Bronchial epithelial cell (primary cell): ENCODE measurements around the gene RCAN2. TPM values are rescaled to one million over a fixed set of nuclear protein-coding genes. Genes with fewer than 3 reads are reported as not detected.

Experiments used
- DNase-seq: peaks from one replicate; pipeline ENCODE4 v3.0.0-alpha.2; 2010; ENCODE audit warnings: low read depth
- FAIRE-seq: peaks from 2 replicates; lab custom pipeline; 2011; peaks lifted over from hg19 to GRCh38; lab: Jason Lieb, UNC
- H3K27me3 ChIP-seq: 2 replicates; pipeline ENCODE4 v1.5.1; 2011; ENCODE audit warnings: low read length; ENCODE audit not compliant: control insufficient read depth, insufficient read depth
- H3K36me3 ChIP-seq: 2 replicates; pipeline ENCODE4 v1.5.1; 2011; ENCODE audit warnings: low read length; ENCODE audit not compliant: control insufficient read depth, insufficient read depth
- H3K4me3 ChIP-seq: 2 replicates; pipeline ENCODE4 v1.5.1; 2011; ENCODE audit warnings: mild to moderate bottlenecking, low read depth, low read length, control low read depth
- total RNA-seq: library from RNA; depleted of rRNA; stranded (reverse); fragments of >200 nt; gene quantifications from 2 replicates; pipeline ENCODE4 v1.2.1, GENCODE V29; 2014
- TF ChIP-seq, protein P1 (sequence below): IDR thresholded peaks from 2 replicates; pipeline ENCODE4 v1.5.1; 2011; ENCODE audit warnings: mild to moderate bottlenecking, moderate library complexity, low read length, control low read depth, inconsistent platforms; ENCODE audit not compliant: insufficient read depth, severe bottlenecking

Gene RCAN2
- total RNA-seq, 1 donor from 2014 or later = under 0.01 TPM

DNA sequence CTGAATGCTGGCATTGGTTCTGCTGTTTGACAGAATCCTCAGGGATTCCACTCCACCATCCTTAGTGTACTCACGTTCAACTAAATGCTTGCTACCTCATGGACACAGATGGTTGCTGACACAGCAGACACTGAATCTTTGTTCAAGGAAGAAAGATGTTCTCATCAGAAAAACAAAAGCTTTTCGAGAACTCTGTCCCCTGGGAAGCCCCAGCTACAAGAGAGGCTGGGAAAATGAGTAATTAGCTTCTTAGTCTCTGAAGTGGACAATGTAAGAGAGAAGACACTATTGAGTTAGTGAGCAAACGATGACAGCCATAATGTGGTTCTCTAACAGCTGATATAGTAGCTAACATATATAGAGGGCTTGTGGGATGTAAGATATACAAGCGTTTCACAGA is 289.5 kb downstream of the RCAN2 start:
- H3K4me3 ChIP-seq = no peak overlapping the region
- DNase-seq = no peak
- TF ChIP-seq, protein P1, sequence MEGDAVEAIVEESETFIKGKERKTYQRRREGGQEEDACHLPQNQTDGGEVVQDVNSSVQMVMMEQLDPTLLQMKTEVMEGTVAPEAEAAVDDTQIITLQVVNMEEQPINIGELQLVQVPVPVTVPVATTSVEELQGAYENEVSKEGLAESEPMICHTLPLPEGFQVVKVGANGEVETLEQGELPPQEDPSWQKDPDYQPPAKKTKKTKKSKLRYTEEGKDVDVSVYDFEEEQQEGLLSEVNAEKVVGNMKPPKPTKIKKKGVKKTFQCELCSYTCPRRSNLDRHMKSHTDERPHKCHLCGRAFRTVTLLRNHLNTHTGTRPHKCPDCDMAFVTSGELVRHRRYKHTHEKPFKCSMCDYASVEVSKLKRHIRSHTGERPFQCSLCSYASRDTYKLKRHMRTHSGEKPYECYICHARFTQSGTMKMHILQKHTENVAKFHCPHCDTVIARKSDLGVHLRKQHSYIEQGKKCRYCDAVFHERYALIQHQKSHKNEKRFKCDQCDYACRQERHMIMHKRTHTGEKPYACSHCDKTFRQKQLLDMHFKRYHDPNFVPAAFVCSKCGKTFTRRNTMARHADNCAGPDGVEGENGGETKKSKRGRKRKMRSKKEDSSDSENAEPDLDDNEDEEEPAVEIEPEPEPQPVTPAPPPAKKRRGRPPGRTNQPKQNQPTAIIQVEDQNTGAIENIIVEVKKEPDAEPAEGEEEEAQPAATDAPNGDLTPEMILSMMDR = no peak
- FAIRE-seq = no peak
- no peaks in the 10 kb centered on the region for H3K27me3 ChIP-seq
- H3K36me3 ChIP-seq = no peaks in the 10 kb centered on the region

GRCh38 chr6:46199387-46199786 is 291.9 kb downstream of the RCAN2 start:
- Histone ChIP-seq H3K4me3 (no peak overlapping the region), H3K27me3 (no peaks in the 10 kb centered on the region), H3K36me3 (no peaks in the 10 kb centered on the region)
- DNase-seq = peak; percentile 13
- no peak for FAIRE-seq
- TF ChIP-seq, protein P1 = no peak

- H3K36me3 ChIP-seq = no peaks in the 10 kb centered on the region
- TF ChIP-seq, protein P1 = no peak
- no peaks in the 10 kb centered on the region for H3K27me3 ChIP-seq
- no peak overlapping the region for H3K4me3 ChIP-seq
- DNase-seq = peak; percentile 56
- FAIRE-seq = no peak
These were observed 299.3 kb downstream of the RCAN2 start for GRCh38 chr6:46191961-46192360.

DNA sequence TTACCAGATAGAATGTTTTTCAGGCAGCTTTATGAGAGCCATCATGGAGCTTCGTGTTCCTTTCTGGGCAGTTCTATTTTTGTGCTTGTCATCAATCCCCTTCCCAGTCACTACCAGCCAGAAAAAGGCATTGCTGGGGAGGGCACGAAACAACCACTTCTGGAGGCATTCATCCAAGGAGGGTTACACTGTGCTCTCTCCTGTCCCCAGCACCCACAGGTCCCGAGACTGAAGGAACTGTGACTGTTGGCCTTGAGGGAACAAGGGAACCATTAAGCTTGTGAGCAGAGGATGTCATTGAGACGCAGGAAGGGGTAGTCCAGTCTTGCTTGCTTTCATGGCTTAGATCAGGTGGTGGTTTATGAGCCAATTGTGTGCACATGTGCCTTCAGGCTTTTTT is 300.4 kb downstream of the RCAN2 start:
- Histone ChIP-seq H3K4me3 (no peak overlapping the region), H3K27me3 (no peaks in the 10 kb centered on the region), H3K36me3 (no peaks in the 10 kb centered on the region)
- TF ChIP-seq, protein P1 = no peak
- DNase-seq (no peak), FAIRE-seq (no peak)

DNA sequence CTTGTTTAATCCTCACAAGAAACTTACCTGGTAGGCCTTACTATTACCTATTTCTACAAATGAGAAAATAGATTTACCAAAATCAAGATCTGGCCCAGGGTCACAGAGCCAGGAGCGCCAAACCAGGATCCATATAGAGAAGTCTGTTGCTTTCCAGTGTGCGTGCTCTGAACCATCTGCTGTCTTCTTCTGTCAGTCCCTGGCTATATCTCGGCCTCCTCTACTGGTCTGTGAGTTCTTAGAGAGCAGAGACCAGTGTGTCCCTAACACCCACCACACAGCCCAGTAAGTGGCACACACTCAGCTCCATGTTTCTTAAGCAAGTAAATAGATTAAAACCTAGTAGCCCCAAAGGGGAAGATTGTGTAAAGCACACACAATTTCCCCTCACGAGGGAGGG is 301.5 kb downstream of the RCAN2 start:
- no peak for DNase-seq
- TF ChIP-seq, protein P1 = no peak
- FAIRE-seq = no peak
- no peaks in the 10 kb centered on the region for H3K36me3 ChIP-seq
- no peaks in the 10 kb centered on the region for H3K27me3 ChIP-seq
- no peak overlapping the region for H3K4me3 ChIP-seq

DNA sequence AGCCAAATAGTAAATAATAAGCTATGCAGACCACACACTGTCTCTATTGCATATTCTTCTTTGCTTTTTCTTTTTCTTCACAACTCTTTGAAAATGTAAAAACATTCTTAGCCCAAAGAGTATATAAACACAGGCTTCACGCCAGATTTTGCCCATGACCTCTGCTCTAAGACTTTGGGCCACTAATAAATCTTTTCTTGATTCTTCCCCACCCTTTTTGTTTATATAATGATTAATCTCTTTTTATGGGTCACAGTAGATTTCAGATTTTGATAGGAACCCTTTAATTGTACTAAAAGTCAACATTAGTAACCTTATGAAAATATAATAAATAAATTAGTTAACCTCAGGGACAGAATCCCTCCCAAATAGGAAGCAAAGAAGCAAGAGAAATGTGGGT is 304.7 kb downstream of the RCAN2 start:
- TF ChIP-seq, protein P1 = no peak
- FAIRE-seq (no peak), DNase-seq (no peak)
- no peaks in the 10 kb centered on the region for H3K36me3 ChIP-seq
- H3K27me3 ChIP-seq = no peaks in the 10 kb centered on the region
- no peak overlapping the region for H3K4me3 ChIP-seq
